KOPT-K1 (cell line): ENCODE measurements around the gene PTBP3.

ENCODE experiments used
- H3K27ac ChIP-seq: fragments of 200-600 bp; sonication (generic); 2 replicates; pipeline ENCODE4 v1.5.1; 2016; ENCODE audit warnings: antibody characterized with exemption, mild to moderate bottlenecking, low read depth, low read length; ENCODE audit not compliant: poor library complexity, severe bottlenecking
- H3K36me3 ChIP-seq: fragments of 200-600 bp; sonication (generic); 2 replicates; pipeline ENCODE4 v1.5.1; 2017; ENCODE audit warnings: antibody characterized with exemption, mild to moderate bottlenecking, low read length, moderate library complexity; ENCODE audit not compliant: insufficient read depth
- H3K9me3 ChIP-seq: fragments of 200-600 bp; sonication (generic); 2 replicates; pipeline ENCODE4 v1.5.1; 2017; ENCODE audit warnings: antibody characterized with exemption, low read length, mild to moderate bottlenecking; ENCODE audit not compliant: insufficient read depth, poor library complexity, severe bottlenecking

Gene PTBP3

DNA sequence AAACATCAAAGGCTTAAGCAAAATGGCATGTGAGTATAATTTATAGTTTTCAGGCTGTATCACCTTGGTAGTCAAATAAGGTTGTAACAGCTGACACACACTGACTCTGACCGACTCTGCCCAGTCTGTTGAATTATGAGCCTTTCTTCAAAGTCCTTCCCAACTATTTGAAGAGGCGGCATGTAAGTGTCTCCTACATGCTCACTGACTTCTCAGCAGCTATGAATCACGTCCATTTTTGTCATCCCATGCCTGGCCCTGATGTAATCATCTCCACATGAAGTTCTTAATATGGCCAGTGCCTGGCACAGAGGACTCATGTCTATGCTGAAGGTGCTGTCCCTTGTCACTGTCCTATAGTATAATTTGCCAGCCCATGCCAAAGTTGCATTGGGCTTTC is 5.1 kb upstream of the PTBP3 start:
- Histone ChIP-seq H3K27ac (no peak overlapping the region), H3K36me3 (no peaks in the 10 kb centered on the region), H3K9me3 (no peaks in the 10 kb centered on the region)

DNA sequence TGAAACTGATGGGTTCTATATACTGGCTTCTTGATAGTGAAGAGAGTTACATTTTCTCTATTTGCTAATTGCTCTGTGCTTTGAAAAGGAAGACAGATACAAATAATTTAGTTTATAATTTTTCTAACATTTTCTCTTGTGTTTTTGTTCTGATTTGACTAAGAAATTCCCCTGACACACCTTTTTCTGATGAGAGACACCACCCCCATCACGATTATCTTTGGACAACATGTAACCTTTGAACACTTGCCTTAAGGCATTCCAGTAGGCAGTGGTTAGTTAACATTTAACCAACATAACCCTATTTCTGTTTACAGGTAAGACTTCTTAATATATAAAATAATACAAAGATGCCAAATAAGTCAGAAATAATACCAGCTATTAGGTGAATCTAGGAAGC is 4.1 kb upstream of the PTBP3 start:
- no peaks in the 10 kb centered on the region for H3K36me3 ChIP-seq
- H3K9me3 ChIP-seq, result no peaks in the 10 kb centered on the region
- no peak overlapping the region for H3K27ac ChIP-seq

DNA sequence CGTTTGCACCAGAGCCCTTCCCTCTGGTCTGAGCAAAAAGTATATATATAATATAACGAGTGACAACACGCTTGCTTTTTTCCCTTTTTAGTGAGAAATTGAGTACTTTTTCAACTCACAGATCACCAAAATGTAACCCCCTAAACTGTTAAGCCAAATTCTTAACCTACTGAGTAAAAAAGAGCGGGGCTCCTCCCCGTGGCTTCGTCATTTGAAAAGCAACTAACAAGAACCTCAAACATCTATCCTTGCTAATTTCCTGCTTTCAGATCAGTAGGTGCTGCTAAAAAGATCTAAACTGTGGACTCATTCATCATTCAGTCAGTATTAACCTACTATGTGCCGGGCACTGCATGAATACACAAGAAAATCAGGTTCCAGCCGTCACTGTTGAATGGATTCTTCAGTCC is 1.0 kb upstream of the PTBP3 start:
- H3K9me3 ChIP-seq, result no peaks in the 10 kb centered on the region
- H3K27ac ChIP-seq, result peak overlapping the region; percentile 91
- no peaks in the 10 kb centered on the region for H3K36me3 ChIP-seq

DNA sequence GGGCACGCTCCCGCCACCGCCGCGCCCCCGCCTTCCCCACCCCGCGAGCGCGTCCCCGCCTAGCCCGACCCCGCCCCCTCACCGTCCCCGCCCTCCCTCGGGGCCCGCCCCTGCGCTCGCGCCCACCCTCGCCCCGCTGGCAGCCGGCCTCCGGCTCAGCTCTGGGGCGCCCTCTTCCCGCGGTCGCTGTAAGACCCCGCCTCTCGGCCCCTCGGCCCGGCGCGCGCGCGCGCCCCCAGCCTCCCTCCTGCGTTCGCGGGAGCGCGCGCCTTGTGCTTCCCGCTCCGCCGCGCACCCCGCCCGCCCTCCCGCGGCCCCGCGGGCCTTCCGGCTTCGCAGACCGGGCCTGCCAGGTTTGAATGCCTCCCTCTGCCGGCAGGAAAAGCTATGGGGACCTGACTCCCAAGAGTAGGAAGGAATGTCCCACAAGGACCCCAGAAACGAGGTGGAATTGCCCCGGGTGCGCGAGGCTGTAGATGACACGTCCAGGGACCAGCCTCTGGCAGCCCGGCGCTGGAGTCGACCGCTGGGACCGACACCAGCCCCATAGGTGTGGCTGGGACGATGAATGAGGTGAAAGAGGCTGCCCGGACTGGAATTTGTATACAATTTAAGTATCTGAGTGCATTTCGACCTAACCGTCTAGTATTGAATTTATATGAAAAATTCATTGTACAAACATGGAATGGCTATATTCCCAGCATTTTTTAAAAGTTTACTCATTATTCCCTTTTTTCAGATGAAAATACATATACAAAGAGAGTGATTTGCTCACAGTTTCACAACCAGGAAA is 416 bp upstream of the PTBP3 start:
- Histone ChIP-seq H3K9me3 (no peaks in the 10 kb centered on the region), H3K36me3 (no peaks in the 10 kb centered on the region), H3K27ac (peak overlapping the region; percentile 91)

DNA sequence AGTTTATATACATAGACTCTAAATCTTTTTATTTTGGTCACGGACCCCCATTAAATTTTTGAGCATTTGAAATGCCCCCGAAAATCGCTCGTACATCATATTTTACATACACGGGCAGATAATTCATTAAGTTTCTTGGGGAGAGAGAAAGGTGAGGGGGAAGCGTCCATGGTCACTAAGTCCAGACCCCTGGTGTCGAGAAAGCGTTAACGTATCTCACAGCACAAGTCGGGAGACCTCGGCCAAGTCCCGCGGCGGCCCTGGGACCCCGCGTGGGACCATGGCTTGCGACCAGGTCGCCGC is 794 bp downstream of the PTBP3 start:
- Histone ChIP-seq H3K9me3 (no peaks in the 10 kb centered on the region), H3K27ac (peak overlapping the region; percentile 91), H3K36me3 (no peaks in the 10 kb centered on the region)

DNA sequence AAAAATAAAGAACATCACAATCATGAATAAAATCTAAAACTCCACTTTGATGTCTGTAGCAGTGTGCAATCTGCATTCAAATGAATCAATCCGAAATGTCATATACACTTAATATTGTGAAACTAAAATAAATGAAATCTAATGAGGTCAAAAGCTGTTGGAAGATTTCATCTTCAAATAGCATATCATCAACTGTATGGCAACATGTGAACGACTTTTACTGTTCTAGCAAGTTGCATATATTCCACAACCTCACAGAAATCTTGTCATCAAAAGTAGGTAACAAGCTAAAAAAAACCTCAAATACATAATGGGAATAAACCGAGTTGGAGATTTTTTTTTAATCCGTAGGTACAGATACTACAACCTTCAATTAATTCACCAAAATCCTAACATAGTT is 1.2 kb downstream of the PTBP3 start:
- Histone ChIP-seq H3K27ac (peak overlapping the region; percentile 91), H3K9me3 (no peaks in the 10 kb centered on the region), H3K36me3 (no peaks in the 10 kb centered on the region)

DNA sequence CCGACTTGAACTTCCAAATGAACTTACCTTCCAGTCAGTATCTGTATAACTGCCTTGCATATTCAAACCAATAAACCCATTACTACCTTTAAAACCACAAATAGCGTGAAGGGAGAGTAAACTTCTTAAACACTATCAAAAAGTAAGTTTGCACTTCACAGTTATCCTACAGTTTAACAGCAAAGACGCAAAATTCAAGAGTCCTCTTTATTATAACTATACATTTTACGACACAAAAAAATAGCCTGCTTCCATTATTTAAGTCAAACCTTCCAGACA is 1.8 kb downstream of the PTBP3 start:
- Histone ChIP-seq H3K27ac (peak overlapping the region; percentile 91), H3K36me3 (no peaks in the 10 kb centered on the region), H3K9me3 (no peaks in the 10 kb centered on the region)

DNA sequence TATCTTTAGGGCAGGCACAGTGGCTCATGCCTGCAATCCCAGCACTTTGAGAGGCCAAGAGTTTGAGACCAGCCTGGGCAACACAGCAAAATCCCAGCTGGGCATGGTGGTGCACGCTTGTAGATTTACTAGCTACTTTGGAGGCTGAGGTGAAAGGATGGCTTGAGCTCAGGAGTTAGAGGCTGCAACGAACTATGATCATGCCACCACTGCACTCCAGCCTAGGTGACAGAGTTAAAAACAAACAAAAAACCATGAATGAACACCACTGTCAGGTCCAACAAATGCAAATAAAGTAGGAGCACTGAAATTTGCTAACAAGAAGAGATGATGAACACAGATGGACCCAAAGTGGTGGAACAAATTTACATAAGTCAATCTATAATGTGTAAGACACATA is 4.9 kb downstream of the PTBP3 start:
- peaks cover 17% of the 10 kb centered on the region for H3K36me3 ChIP-seq
- H3K9me3 ChIP-seq, result peaks cover 23% of the 10 kb centered on the region
- no peak overlapping the region for H3K27ac ChIP-seq

DNA sequence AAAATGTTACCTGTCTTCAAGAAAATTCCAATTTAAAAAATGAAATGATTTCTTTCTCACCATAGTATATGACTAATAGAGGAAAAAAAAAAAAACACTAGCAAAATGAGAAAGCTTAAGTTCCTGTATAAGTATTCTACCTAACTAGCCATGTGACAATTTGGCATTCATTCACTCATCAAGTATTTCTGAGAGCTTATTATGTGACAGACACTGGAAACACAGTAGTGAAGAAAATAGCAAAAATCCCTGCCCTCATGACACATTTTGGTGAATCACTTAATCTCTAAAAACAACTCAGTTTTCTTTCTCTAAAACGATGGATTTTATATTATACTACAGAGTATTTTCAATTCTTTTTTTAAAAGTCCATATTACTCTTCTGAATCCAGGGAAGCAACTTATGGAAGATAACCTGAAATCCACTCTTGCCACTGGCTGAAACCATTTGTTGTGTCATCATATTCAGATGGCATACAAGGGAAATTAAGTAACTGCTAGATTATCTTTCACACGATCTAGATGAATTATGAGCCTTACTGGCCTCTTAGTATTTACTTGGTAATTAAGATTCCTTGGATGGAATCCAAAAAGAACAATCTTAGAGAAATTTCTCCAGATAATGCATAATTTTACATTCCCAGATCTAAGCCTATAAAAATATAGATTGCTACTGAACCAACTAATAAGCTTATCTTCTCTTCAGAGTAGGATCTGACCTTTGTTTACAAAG is 5.5 kb downstream of the PTBP3 start:
- peaks cover 27% of the 10 kb centered on the region for H3K9me3 ChIP-seq
- peaks cover 19% of the 10 kb centered on the region for H3K36me3 ChIP-seq
- H3K27ac ChIP-seq, result no peak overlapping the region

DNA sequence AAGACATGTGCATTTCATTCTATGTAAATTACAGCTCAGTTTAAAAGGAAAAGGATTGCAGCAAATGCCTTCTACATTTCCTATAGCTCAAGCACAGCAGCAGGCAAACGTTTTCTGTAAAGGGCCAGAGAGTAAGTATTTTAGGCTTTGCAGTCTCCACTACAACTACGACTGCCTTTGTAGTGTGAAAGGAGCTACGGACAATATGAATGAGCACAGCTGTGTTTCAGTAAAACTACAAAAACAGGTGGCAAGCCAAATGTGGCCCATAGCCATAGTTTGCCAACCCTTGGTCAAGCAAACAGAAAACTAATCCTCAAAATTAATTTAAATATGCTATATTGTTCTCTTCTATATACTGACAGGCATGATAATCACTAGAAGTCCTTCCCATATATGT is 7.2 kb downstream of the PTBP3 start:
- H3K27ac ChIP-seq, result no peak overlapping the region
- peaks cover 22% of the 10 kb centered on the region for H3K36me3 ChIP-seq
- H3K9me3 ChIP-seq, result peaks cover 27% of the 10 kb centered on the region

DNA sequence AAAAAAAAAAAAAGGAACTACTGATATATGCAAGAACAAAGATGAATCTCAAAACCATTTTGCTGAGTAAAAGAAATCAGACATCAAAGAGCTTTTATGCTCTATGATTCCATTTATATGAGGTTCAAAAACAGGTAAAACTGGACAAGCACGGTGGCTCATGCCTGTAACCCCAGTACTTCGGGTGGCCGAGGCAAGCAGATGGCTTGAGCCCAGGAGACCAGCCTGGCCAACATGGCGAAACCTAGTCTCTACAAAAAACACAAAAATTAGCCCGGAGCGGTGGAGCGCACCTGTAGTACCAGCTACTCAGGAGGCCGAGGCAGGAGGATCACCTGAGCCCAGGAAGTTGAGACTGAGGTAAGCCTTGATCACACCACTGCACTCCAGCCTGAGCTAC is 7.8 kb downstream of the PTBP3 start:
- H3K36me3 ChIP-seq, result peaks cover 22% of the 10 kb centered on the region
- H3K27ac ChIP-seq, result no peak overlapping the region

DNA sequence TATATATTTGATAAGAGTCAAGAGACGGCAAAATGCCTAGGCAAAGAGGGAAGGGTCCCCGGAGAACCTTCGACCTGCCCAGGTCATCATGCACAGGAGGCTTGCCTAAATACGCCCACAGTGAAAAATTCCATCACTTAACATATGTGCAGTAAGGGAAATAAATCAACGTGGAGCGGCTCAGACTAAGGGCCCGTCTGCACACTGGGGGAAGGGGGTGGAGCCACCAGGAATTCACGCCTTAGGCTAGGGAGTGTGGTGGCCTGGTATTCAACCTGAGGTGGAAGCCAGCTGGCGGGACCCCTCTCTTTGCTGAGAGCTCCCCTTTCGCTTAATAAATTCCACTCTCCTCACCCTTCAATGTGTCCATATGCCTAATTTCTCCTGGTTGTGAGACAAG is 8.3 kb downstream of the PTBP3 start:
- H3K36me3 ChIP-seq, result peaks cover 22% of the 10 kb centered on the region
- peaks cover 27% of the 10 kb centered on the region for H3K9me3 ChIP-seq
- no peak overlapping the region for H3K27ac ChIP-seq

More for the DNA sequence above, 7.8 kb downstream of the PTBP3 start:
- H3K9me3 ChIP-seq, result peaks cover 27% of the 10 kb centered on the region

DNA sequence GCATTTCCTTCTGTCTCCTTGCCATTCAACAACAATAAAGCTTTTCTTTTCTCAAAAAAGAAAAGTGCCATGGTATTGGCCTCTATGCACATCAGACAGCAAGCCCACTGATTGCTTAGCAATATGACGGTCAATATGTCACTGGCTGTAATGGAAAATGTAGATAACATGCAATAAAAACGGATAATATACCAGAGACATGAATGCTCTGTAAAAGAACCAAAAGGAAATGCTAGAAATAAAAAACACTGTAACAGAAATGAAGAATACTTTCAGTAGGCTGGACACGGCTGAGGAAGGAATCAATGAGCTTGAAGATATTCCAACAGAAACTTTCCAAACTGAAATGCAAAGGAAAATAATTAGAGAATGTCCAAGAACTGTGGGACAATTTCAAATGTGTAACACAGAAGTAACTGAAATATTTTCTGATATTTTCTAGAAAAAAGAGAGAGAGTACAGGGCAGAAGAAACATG is 10.0 kb downstream of the PTBP3 start:
- H3K9me3 ChIP-seq, result peaks cover 27% of the 10 kb centered on the region
- peaks cover 22% of the 10 kb centered on the region for H3K36me3 ChIP-seq
- H3K27ac ChIP-seq, result no peak overlapping the region

DNA sequence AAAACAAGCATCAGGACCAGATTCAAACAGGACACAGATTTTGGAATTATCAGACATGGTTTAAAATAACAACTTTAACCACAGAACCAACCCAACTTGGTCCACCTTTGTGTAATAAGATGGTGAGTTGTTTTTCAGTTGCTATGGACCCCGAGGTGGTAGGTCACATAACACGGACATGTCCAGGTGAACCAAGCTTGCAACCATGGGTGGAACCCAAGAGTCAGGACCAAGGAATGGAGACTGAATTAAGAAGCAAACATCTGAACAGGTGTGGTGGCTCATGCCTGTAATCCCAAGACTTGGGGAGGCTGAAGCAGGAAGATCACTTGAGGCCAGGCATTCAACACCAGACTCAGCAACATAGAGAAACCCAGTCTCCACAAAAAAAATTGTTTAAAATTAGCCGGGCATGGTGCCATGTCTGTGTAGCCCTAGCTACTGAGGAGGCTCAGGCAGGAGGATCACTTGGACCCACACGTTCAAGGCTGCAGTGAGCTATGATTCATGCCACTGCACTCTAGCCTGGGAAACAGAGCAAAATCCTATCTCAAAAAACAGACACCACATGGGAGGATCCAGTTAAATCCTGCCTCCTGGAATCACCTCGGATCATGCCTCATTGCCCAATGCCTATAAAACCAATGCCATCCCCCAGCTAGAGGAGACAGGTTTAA is 10.6 kb downstream of the PTBP3 start:
- H3K9me3 ChIP-seq, result peaks cover 27% of the 10 kb centered on the region
- H3K36me3 ChIP-seq, result peaks cover 22% of the 10 kb centered on the region
- H3K27ac ChIP-seq, result no peak overlapping the region

DNA sequence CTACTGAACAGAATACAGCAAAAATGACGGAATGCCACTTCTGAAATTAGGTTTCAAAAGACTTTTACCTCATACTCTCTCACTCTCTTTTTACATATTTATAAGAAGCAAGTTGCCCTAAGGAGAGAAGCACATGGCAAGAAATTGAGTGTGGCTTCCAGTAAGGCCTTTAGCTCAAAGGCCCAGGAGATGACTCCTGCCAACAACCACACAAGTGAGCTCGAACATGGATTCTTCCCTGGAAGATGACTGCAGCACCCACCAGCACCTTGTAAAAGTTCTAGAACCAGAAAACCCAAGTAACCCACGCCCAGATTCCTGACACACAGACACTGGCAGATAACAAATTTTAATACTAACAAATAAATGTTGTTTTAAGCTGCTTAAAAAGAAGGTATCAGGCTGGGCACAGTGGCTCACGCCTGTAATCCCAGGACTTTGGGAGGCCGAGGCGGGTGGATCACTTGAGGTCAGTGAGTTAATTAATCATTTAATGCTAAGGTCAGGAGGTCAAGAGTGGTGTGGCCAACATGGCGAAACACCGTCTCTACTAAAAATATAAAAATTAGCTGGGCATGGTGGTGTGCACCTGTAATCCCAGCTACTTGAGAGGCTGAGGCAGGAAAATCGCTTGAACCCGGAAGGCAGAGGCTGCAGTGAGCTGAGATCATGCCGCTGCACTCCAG is 17.0 kb downstream of the PTBP3 start:
- no peaks in the 10 kb centered on the region for H3K36me3 ChIP-seq
- no peak overlapping the region for H3K27ac ChIP-seq
- no peaks in the 10 kb centered on the region for H3K9me3 ChIP-seq
